SU-DHL-6 (cell line): Measurements from ENCODE around the gene GAS7.

ENCODE experiments used
- H2AFZ ChIP-seq: fragments of 200-600 bp; sonication (generic); 2 replicates; pipeline ENCODE4 v1.6.1; 2014; ENCODE audit warnings: low read depth, mild to moderate bottlenecking, moderate library complexity, mixed read lengths, antibody characterized with exemption, low read length; ENCODE audit not compliant: severe bottlenecking
- H3F3A ChIP-seq: fragments of 200-600 bp; shearing (Covaris generic); 2 replicates; pipeline ENCODE4 v1.6.0; 2016; ENCODE audit warnings: antibody characterized with exemption, mild to moderate bottlenecking; ENCODE audit not compliant: insufficient read depth
- H3K27ac ChIP-seq: fragments of 200-600 bp; sonication (generic); 2 replicates; pipeline ENCODE4 v1.5.1; 2016; ENCODE audit warnings: low read depth, mild to moderate bottlenecking, low read length, moderate library complexity, mixed read lengths
- H3K27me3 ChIP-seq: fragments of 200-600 bp; sonication (generic), shearing (Covaris generic); 2 replicates; pipeline ENCODE4 v1.6.0; 2014; ENCODE audit warnings: mild to moderate bottlenecking, low read length
- H3K36me3 ChIP-seq: fragments of 200-600 bp; sonication (generic); 2 replicates; pipeline ENCODE4 v1.6.1; 2014; ENCODE audit warnings: mild to moderate bottlenecking, low read length, mixed read lengths
- H3K4me2 ChIP-seq: fragments of 300-600, 200-600 bp; shearing (Covaris generic), sonication (generic); 2 replicates; pipeline ENCODE4 v1.6.0; 2014; ENCODE audit warnings: low read length, low read depth, mild to moderate bottlenecking; ENCODE audit not compliant: poor library complexity, severe bottlenecking
- H3K4me3 ChIP-seq: fragments of 200-600 bp; sonication (generic); 2 replicates; pipeline ENCODE4 v1.5.1; 2014; ENCODE audit warnings: antibody characterized with exemption, low read length, mild to moderate bottlenecking, mixed read lengths; ENCODE audit not compliant: insufficient read depth, poor library complexity, severe bottlenecking
- H3K79me2 ChIP-seq: fragments of 200-600 bp; sonication (generic); 2 replicates; pipeline ENCODE4 v1.6.1; 2014; ENCODE audit warnings: mild to moderate bottlenecking, low read length, moderate library complexity; ENCODE audit not compliant: insufficient read depth
- H3K9ac ChIP-seq: fragments of 200-600 bp; sonication (generic); 2 replicates; pipeline ENCODE4 v1.7.0; 2014; ENCODE audit warnings: mild to moderate bottlenecking, low read length
- H3K9me2 ChIP-seq: fragments of 200-600 bp; sonication (generic); replicated peaks from 2 replicates; pipeline ENCODE4 v1.6.1; 2014; ENCODE audit warnings: low read length; ENCODE audit not compliant: insufficient read depth
- H3K9me3 ChIP-seq: fragments of 200-600 bp; sonication (generic); 2 replicates; pipeline ENCODE4 v1.6.1; 2014; ENCODE audit warnings: low read length, mixed read lengths; ENCODE audit not compliant: insufficient read depth
- H4K20me1 ChIP-seq: fragments of 200-600 bp; sonication (generic); 2 replicates; pipeline ENCODE4 v1.6.1; 2014; ENCODE audit warnings: low read depth, mild to moderate bottlenecking, antibody characterized with exemption, low read length, moderate library complexity, mixed read lengths
- EZH2phosphoT487 ChIP-seq: fragments of 200-600 bp; sonication (generic), shearing (Covaris generic); conservative IDR thresholded peaks from 2 replicates; pipeline ENCODE4 v1.6.1; 2018; ENCODE audit warnings: mild to moderate bottlenecking, antibody characterized with exemption, low read length, moderate library complexity, mixed read lengths
- TF ChIP-seq, protein P1 (sequence below): fragments of 200-600 bp; sonication (generic); IDR thresholded peaks from one replicate; pipeline ENCODE4 v1.5.1; 2017; ENCODE audit warnings: antibody characterized with exemption, mild to moderate bottlenecking, low read length, moderate library complexity; ENCODE audit not compliant: insufficient read depth, poor library complexity, severe bottlenecking

GAS7 gene

DNA sequence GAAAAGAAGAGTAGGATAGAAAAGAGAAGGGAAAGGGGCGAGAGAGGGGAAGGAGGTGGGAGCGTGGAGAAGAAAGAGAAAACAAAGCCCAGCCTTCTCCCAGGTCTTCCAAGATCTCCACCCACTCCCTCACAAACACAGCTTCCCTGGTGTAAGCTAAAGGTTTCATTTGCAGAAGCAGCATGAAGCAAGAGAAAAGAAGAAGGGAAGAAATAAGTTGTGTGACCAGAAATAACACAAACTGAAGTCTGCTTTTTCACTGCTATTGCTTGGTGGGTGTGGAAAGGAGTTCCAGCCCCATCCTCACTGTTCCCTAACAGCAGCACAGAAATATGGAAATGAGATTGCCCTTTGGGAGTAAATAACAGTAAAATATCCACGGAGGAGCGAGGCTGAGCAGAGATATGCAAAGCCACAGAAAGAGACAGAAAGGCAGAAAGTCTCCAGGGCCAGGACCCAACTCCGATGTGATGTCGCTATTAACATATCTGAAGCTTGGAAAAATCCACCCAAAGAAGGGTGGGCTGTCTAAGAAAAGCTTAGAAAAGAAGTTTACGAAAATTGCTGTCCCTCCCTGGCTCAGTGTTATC, 10.3 kb upstream of the GAS7 start:
- no peaks in the 10 kb centered on the region for H3K36me3 ChIP-seq
- no peak overlapping the region for H2AFZ ChIP-seq
- H3K27ac ChIP-seq: no peak overlapping the region

DNA sequence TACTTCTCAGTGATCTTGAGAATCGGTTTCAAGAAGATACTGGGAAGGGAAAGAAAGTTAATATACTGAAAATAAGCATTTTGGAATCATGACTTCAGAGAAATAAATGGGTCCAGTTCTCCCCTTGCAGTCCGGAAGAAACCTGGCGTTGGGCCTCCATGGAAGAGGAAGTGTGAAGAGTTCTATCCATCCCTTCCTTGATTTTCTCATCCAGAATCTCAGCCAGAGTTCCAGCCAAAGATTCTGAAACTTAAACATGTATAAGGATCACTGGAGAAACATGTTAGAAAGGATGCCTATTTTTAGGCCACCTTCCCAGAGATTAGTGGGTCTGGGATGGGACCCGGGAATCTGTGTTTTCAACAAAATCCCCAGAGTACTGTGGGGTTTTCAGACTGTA, 8.7 kb upstream of the GAS7 start:
- Histone ChIP-seq H3K4me2 (no peak overlapping the region), H4K20me1 (no peaks in the 10 kb centered on the region), H3F3A (no peaks in the 10 kb centered on the region), H3K27me3 (no peaks in the 10 kb centered on the region), H3K36me3 (no peaks in the 10 kb centered on the region), H3K9ac (no peak overlapping the region), H3K79me2 (no peaks in the 10 kb centered on the region), H3K4me3 (no peak overlapping the region), H3K9me2 (no peaks in the 10 kb centered on the region), H3K27ac (no peak overlapping the region), H2AFZ (no peak overlapping the region), H3K9me3 (no peaks in the 10 kb centered on the region; the same call in 1 of the 2 replicates)
- no peak for TF ChIP-seq EZH2phosphoT487
- TF ChIP-seq, protein P1, sequence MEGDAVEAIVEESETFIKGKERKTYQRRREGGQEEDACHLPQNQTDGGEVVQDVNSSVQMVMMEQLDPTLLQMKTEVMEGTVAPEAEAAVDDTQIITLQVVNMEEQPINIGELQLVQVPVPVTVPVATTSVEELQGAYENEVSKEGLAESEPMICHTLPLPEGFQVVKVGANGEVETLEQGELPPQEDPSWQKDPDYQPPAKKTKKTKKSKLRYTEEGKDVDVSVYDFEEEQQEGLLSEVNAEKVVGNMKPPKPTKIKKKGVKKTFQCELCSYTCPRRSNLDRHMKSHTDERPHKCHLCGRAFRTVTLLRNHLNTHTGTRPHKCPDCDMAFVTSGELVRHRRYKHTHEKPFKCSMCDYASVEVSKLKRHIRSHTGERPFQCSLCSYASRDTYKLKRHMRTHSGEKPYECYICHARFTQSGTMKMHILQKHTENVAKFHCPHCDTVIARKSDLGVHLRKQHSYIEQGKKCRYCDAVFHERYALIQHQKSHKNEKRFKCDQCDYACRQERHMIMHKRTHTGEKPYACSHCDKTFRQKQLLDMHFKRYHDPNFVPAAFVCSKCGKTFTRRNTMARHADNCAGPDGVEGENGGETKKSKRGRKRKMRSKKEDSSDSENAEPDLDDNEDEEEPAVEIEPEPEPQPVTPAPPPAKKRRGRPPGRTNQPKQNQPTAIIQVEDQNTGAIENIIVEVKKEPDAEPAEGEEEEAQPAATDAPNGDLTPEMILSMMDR: no peak

More for the DNA sequence above, 10.3 kb upstream of the GAS7 start:
- Histone ChIP-seq H3K4me3 (no peak overlapping the region), H3F3A (no peaks in the 10 kb centered on the region), H3K9me2 (no peaks in the 10 kb centered on the region), H3K9me3 (no peaks in the 10 kb centered on the region; the same call in 1 of the 2 replicates), H3K27me3 (no peaks in the 10 kb centered on the region), H4K20me1 (no peaks in the 10 kb centered on the region), H3K9ac (no peak overlapping the region), H3K4me2 (no peak overlapping the region), H3K79me2 (no peaks in the 10 kb centered on the region)
- no peak for TF ChIP-seq EZH2phosphoT487
- TF ChIP-seq, protein P1: no peak

GRCh38 chr17:10205549-10206185, 7.3 kb upstream of the GAS7 start:
- Histone ChIP-seq H3K27ac (no peak overlapping the region), H3K4me2 (no peak overlapping the region), H3K9me3 (no peaks in the 10 kb centered on the region; the same call in 1 of the 2 replicates), H3K9me2 (no peaks in the 10 kb centered on the region), H3K27me3 (no peaks in the 10 kb centered on the region), H4K20me1 (no peaks in the 10 kb centered on the region), H3K4me3 (no peak overlapping the region), H2AFZ (no peak overlapping the region), H3K79me2 (no peaks in the 10 kb centered on the region), H3K36me3 (no peaks in the 10 kb centered on the region), H3K9ac (no peak overlapping the region), H3F3A (no peaks in the 10 kb centered on the region)
- TF ChIP-seq EZH2phosphoT487: no peak
- TF ChIP-seq, protein P1: no peak
